Gastrocnemius medialis (tissue), 4 donors: ENCODE measurements around the gene CASP4. TPM values are rescaled to one million over a fixed set of nuclear protein-coding genes. Genes with fewer than 3 reads are reported as not detected.

Experiments
- ATAC-seq, 2 donors: fragments of 150-250 bp; one replicate each; pipeline ENCODE4 v1.9.1; 2016
- DNase-seq, 2 donors: peaks; one replicate each; pipeline ENCODE4 v3.0.0-alpha.2; 2019
- H3K27ac ChIP-seq, 4 donors: fragments of 200-600 bp; sonication (generic); 1 replicate in 1 of 4; 2 replicates in 3 of 4; pipeline ENCODE4 v1.5.1; 2016 to 2018; ENCODE audit warnings: mild to moderate bottlenecking in 2 of 4, moderate library complexity in 1 of 4
- H3K27me3 ChIP-seq, 3 donors: fragments of 200-600 bp; sonication (generic) in 2 of 3; 1 replicate in 1 of 3; 2 replicates in 2 of 3; pipeline versions ENCODE4 v1.5.1 to v1.6.0; 2016 to 2019; ENCODE audit warnings: mild to moderate bottlenecking in 1 of 3, moderate library complexity in 1 of 3
- H3K36me3 ChIP-seq, 2 donors: fragments of 200-600 bp; sonication (generic) in 1 of 2; one replicate each; pipeline ENCODE4 v1.5.1; 2017 to 2018
- H3K4me1 ChIP-seq, 2 donors: fragments of 200-600 bp; sonication (generic) in 1 of 2; one replicate each; pipeline ENCODE4 v1.5.1; 2016 to 2017; ENCODE audit warnings: mild to moderate bottlenecking in 2 of 2
- H3K4me3 ChIP-seq, 4 donors: fragments of 200-600 bp; sonication (generic) in 3 of 4; 1 replicate in 1 of 4; 2 replicates in 3 of 4; pipeline ENCODE4 v1.5.1; 2016 to 2019; ENCODE audit warnings: mild to moderate bottlenecking in 2 of 4
- H3K9me3 ChIP-seq, 3 donors: fragments of 200-600 bp; sonication (generic) in 2 of 3; 1 replicate in 1 of 3; 2 replicates in 2 of 3; pipeline ENCODE4 v1.5.1; 2016 to 2019
- CTCF ChIP-seq, 5 experiments: fragments of 450-650 bp in 3 of 5; fragments of 200-600 bp in 2 of 5; sonication (generic) in 2 of 5; IDR thresholded peaks in 4 of 5; conservative IDR thresholded peaks in 1 of 5; 1 replicate in 4 of 5; 2 replicates in 1 of 5; pipeline ENCODE4 v1.5.1; 2016 to 2019; ENCODE audit warnings: antibody characterized with exemption in 5 of 5, mild to moderate bottlenecking in 3 of 5, moderate library complexity in 3 of 5
- POLR2A ChIP-seq, 2 donors: fragments of 450-650 bp; IDR thresholded peaks; one replicate each; pipeline ENCODE4 v1.6.1; 2017; ENCODE audit warnings: antibody characterized with exemption in 2 of 2, mild to moderate bottlenecking in 2 of 2, moderate library complexity in 2 of 2
- in situ Hi-C, 4 donors: fragments of 200-750 bp; cut with MboI; loops; one replicate each; pipeline versions ENCODE4 v1.15.0 to v1.8.0; 2017; ENCODE audit warnings: low sequenced_read_pairs in 4 of 4
- intact Hi-C: fragments of 100-400 bp; cut with DNase I; formaldehyde crosslinking; loops from one replicate; pipeline ENCODE4 v1.15.1; 2023; ENCODE audit warnings: low total_unique reads
- total RNA-seq, 4 donors: library from RNA; depleted of rRNA; stranded (reverse); fragments of >200 nt; gene quantifications; one replicate each; pipeline versions ENCODE4 v1.1.0 to v1.2.3, GENCODE V29; 2016

The CASP4 gene
- total RNA-seq, 4 donors from 2014 or later, result 12.0 to 17.2 (median 14.4) TPM

GRCh38 chr11:104899226-104899625, 69.1 kb downstream of the CASP4 start:
- in situ Hi-C loops, result no loop called here
- Histone ChIP-seq H3K4me1 (peaks cover 0 to 6% of the 10 kb centered on the region in 2 donors), H3K4me3 (no peak overlapping the region), H3K36me3 (no peaks in the 10 kb centered on the region), H3K27me3 (no peaks in the 10 kb centered on the region), H3K27ac (peak overlapping the region; percentile 25 to 69 (median 54)), H3K9me3 (no peaks in the 10 kb centered on the region)
- no peak for DNase-seq
- ATAC-seq, result no peak
- intact Hi-C loops, result no loop called here
- TF ChIP-seq CTCF (IDR thresholded peaks at IDR 0.05 in 4 of 5, conservative IDR thresholded peaks at IDR 0.05 in 1 of 5), result no peak
- no peak for TF ChIP-seq POLR2A (IDR thresholded peaks at IDR 0.05)

GRCh38 chr11:104898685-104899013, 69.7 kb downstream of the CASP4 start:
- DNase-seq, result no peak
- Histone ChIP-seq H3K4me3 (peak overlapping the region; percentile 25 to 43 (median 32)), H3K36me3 (no peaks in the 10 kb centered on the region), H3K4me1 (peaks cover 0 to 6% of the 10 kb centered on the region in 2 donors), H3K27ac (peak overlapping the region; percentile 25 to 69 (median 54)), H3K27me3 (no peaks in the 10 kb centered on the region), H3K9me3 (no peaks in the 10 kb centered on the region)
- intact Hi-C loops (no loop called here), in situ Hi-C loops (no loop called here)
- TF ChIP-seq CTCF (IDR thresholded peaks at IDR 0.05 in 4 of 5, conservative IDR thresholded peaks at IDR 0.05 in 1 of 5), result no peak
- TF ChIP-seq POLR2A (IDR thresholded peaks at IDR 0.05), result peak in 1 of 2 donors; percentile 7
- ATAC-seq, result peak; percentile 55 to 56

GRCh38 chr11:104897891-104898684, 70.3 kb downstream of the CASP4 start, which contains the start of gene CASP12:
Gene CASP12 (minus strand): TSS chr11:104898460.
- TF ChIP-seq CTCF (IDR thresholded peaks at IDR 0.05 in 4 of 5, conservative IDR thresholded peaks at IDR 0.05 in 1 of 5), result no peak
- peak in 1 of 2 donors; percentile 9 for TF ChIP-seq POLR2A (IDR thresholded peaks at IDR 0.05)
- intact Hi-C loops, result no loop called here
- DNase-seq (no peak), ATAC-seq (peak; percentile 54 to 60)
- in situ Hi-C loops, result no loop called here
- H3K27me3 ChIP-seq, result no peaks in the 10 kb centered on the region
- peak within 1 kb of the TSS; percentile 25 to 43 (median 32) for H3K4me3 ChIP-seq
- peak within 1 kb of the TSS; percentile 25 to 69 (median 54) for H3K27ac ChIP-seq
- no peaks in the 10 kb centered on the region for H3K9me3 ChIP-seq
- peaks cover 0 to 6% of the 10 kb centered on the region in 2 donors for H3K4me1 ChIP-seq
- H3K36me3 ChIP-seq, result no peaks in the 10 kb centered on the region

- in situ Hi-C loops, result no loop called here
- Histone ChIP-seq H3K4me3 (no peak overlapping the region), H3K4me1 (peaks cover 0 to 6% of the 10 kb centered on the region in 2 donors), H3K27ac (no peak overlapping the region), H3K36me3 (no peaks in the 10 kb centered on the region), H3K27me3 (no peaks in the 10 kb centered on the region), H3K9me3 (no peaks in the 10 kb centered on the region)
- TF ChIP-seq CTCF (IDR thresholded peaks at IDR 0.05 in 4 of 5, conservative IDR thresholded peaks at IDR 0.05 in 1 of 5), result no peak
- TF ChIP-seq POLR2A (IDR thresholded peaks at IDR 0.05), result no peak
- no peak for ATAC-seq
- no peak for DNase-seq
- intact Hi-C loops, result no loop called here
These were observed 72.7 kb downstream of the CASP4 start for GRCh38 chr11:104895634-104896033.
